Measurements from ENCODE around the gene TRMT6.

TRMT6 gene

DNA sequence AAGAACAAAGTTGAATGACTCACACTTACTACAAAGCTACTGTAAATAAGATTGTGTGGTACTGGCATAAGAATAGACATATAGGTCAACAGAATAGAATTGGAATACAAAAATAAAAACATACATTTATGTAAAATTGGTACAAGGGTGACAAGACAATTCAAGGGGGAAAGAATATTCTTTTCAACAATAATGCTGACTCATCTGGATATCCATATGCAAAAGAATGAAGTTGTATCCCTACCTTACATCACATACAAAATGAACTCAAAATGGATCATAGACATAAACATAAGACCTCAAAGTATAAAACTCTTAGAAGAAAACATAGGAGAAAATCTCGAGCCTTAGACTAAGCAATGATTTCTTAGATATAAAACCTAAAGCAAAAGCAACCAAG, 50.9 kb downstream of the TRMT6 start:
- DNase-seq (ENCODE audit: low read depth in 2 of 2) = no peak

GRCh38 chr20:5895626-5896025, 54.7 kb downstream of the TRMT6 start:
- no peak for DNase-seq (ENCODE audit: low read depth in 2 of 2)

- no peak for DNase-seq (ENCODE audit: low read depth in 2 of 2)
These were observed 56.7 kb downstream of the TRMT6 start for GRCh38 chr20:5893621-5894020.

DNA sequence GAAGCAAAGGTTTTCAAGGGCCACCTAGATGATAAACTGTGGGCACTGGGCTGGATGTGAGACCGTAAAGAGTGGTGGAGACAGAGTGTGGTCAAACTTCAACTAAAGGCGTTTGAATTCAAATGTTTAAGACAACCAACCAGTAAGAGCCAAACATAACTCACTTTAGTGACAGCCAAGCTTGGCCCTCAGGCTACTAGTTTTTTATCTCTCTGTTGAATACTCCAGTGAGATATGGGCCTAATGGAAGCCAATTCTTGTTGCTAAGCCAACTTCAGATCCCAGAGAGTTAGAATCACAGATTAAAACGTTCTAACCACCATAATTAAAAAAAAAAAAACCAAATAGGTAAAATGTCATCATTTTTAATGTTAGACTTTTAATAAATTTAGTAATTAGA, 57.3 kb downstream of the TRMT6 start:
- no peak for DNase-seq (ENCODE audit: low read depth in 2 of 2)

- DNase-seq (ENCODE audit: low read depth in 2 of 2) = no peak
These were observed 59.4 kb downstream of the TRMT6 start for GRCh38 chr20:5890773-5891441.

DNA sequence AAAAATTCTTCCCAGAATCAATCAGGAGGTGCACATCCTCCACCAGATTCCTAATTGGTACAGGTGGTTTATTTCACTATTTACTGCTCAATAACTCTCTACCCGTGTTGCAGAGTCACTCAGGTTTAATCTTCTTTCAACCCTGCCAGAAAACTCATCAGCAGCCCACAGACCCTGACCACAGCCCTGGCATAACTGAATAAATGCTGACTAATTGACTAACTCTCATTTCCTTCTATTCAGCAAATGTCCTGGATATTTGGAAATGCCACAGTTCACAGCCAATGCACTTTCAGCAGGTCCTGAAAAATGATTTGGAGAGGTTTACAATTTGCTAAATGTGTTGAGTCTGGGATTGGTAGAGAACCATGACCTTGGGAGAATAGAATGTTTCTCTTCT, 62.3 kb downstream of the TRMT6 start:
- DNase-seq (ENCODE audit: low read depth in 2 of 2) = no peak

GRCh38 chr20:5887386-5887785, 62.9 kb downstream of the TRMT6 start:
- DNase-seq (ENCODE audit: low read depth in 2 of 2) = no peak
